Measurements from ENCODE around the gene CHID1. TPM values are rescaled to one million over a fixed set of nuclear protein-coding genes. Genes with fewer than 3 reads are reported as not detected.

Gene CHID1
- total and polyA plus RNA-seq, 2 of the 8 experiments (the other 6 are each of a cell fraction or from before 2014, with no cell fraction given), result 81.2 to 88.5 TPM

DNA sequence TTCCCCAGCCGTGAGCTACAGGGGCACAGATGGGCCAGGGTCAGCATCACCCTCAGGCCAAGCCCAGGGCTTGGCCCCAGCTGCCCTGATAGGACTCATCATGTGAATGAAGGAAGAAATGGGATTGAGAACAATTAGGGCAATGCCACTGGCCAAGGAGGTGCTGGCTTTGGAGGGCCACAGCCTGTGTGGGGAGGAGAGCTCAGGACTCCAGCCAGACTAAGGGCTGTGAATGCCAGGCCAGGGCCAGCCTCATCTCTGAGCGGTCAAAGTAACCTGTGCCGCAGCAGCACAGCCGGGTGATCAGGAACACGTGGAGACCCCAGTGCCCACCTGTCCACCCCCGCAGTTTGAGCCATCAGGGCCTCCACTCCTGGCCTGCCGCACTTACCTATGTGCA lies 10.1 kb downstream of the CHID1 start:
- Histone ChIP-seq H3K18ac (ENCODE audit: extremely low read depth, low read length) (no peak overlapping the region), H2BK12ac (ENCODE audit: low read depth, low read length) (no peak overlapping the region), H2BK20ac (ENCODE audit: low read length) (no peak overlapping the region), H4K20me1 (replicated peaks in 1 of 2; ENCODE audit: control insufficient read depth in 1 of 2, insufficient read depth in 2 of 2, low read length in 2 of 2) (peaks cover 11 to 33% of the 10 kb centered on the region in 2 experiments), H3K56ac (replicated peaks; ENCODE audit: insufficient read length, low read depth, low read length) (no peak overlapping the region), H2AK5ac (ENCODE audit: low read depth, low read length) (no peak overlapping the region), H3K79me1 (ENCODE audit: low read depth, low read length) (no peaks in the 10 kb centered on the region; the same call in 1 of the 2 replicates), H3K4me1 (replicated peaks in 1 of 4; ENCODE audit: control insufficient read depth in 3 of 4, insufficient read depth in 4 of 4, low read length in 3 of 4) (no peaks in the 10 kb centered on the region), H3K14ac (ENCODE audit: insufficient read length) (no peak overlapping the region), H2BK120ac (replicated peaks; ENCODE audit: low read depth, low read length) (no peak overlapping the region), H2BK5ac (ENCODE audit: low read depth, low read length) (no peak overlapping the region), H3K79me2 (ENCODE audit: control insufficient read depth in 1 of 2, insufficient read depth in 2 of 2, low read length in 2 of 2) (no peaks in the 10 kb centered on the region), H2BK15ac (ENCODE audit: low read length) (no peak overlapping the region), H4K5ac (ENCODE audit: insufficient read length, low read depth, low read length) (no peak overlapping the region), H4K91ac (replicated peaks; ENCODE audit: insufficient read length, low read length) (no peak overlapping the region), H3K23ac (ENCODE audit: insufficient read length) (no peak overlapping the region), H3K9me3 (ENCODE audit: insufficient read depth in 2 of 2, low read depth in 1 of 2, low read length in 1 of 2) (no peaks in the 10 kb centered on the region), H3K23me2 (ENCODE audit: low read depth, low read length) (no peaks in the 10 kb centered on the region), H2AFZ (ENCODE audit: low read length) (no peak overlapping the region), H3K4me2 (ENCODE audit: insufficient read depth in 1 of 2, low read depth in 2 of 2, low read length in 2 of 2) (no peak overlapping the region), H3K4ac (replicated peaks; ENCODE audit: insufficient read length, low read depth, low read length) (no peak overlapping the region), H3K27me3 (replicated peaks in 1 of 4; ENCODE audit: control insufficient read depth in 3 of 4, extremely low read depth in 1 of 4, insufficient read depth in 3 of 4, low read length in 3 of 4) (no peaks in the 10 kb centered on the region), H3K27ac (ENCODE audit: low read depth, low read length) (no peak overlapping the region), H3K9ac (replicated peaks in 1 of 4; ENCODE audit: extremely low read depth in 1 of 4, low read depth in 3 of 4, low read length in 3 of 4) (no peak overlapping the region), H3K4me3 (ENCODE audit: extremely low read depth in 1 of 4, insufficient read depth in 2 of 4, low read depth in 3 of 4, low read length in 4 of 4) (no peak overlapping the region), H4K8ac (ENCODE audit: extremely low read depth, insufficient read depth, low read length) (no peak overlapping the region), H3K36me3 (ENCODE audit: control insufficient read depth in 2 of 4, insufficient read depth in 4 of 4, low read length in 3 of 4) (peaks cover 33 to 59% (median 44%) of the 10 kb centered on the region in 4 experiments)
- TF ChIP-seq CBX8 (IDR thresholded peaks at IDR 0.05; ENCODE audit: borderline replicate concordance, low read depth, low read length) (no peak), SIRT6 (IDR thresholded peaks at IDR 0.05; ENCODE audit: low read length) (no peak), GTF2F1 (IDR thresholded peaks at IDR 0.05; ENCODE audit: borderline replicate concordance, low read depth, low read length) (no peak), SUZ12 (IDR thresholded peaks at IDR 0.05; ENCODE audit: low read length) (no peak), SIX5 (IDR thresholded peaks at IDR 0.05; ENCODE audit: low read depth, low read length) (no peak), NANOG (IDR thresholded peaks at IDR 0.05; ENCODE audit: insufficient read depth, low read depth, low read length, poor library complexity, severe bottlenecking) (no peak), KDM1A (IDR thresholded peaks at IDR 0.05; ENCODE audit: borderline replicate concordance, low read length) (no peak), SIN3A (conservative IDR thresholded peaks at IDR 0.05 in 1 of 2, IDR thresholded peaks at IDR 0.05 in 1 of 2; ENCODE audit: low read depth in 1 of 2, low read length in 2 of 2) (no peak), RNF2 (IDR thresholded peaks at IDR 0.05; ENCODE audit: borderline replicate concordance, low read depth, low read length, missing control alignments, poor library complexity, severe bottlenecking) (no peak), BRCA1 (IDR thresholded peaks at IDR 0.05; ENCODE audit: low read depth, low read length) (no peak), HDAC2 (IDR thresholded peaks at IDR 0.05; ENCODE audit: borderline replicate concordance in 1 of 2, low read depth in 2 of 2, low read length in 2 of 2) (no peak)
- FAIRE-seq (no peak), DNase-seq (ENCODE audit: low read depth in 1 of 2, low spot score in 2 of 2) (no peak)
- ChIA-PET POLR2A (ENCODE audit: partially characterized antibody) (interaction anchor here (1.1 to 1.4 kb wide), 3 partner anchors 11 to 49 kb away, joined by 3 to 4 read pairs (median 3); no protein-coding TSS in a partner anchor), CTCF (ENCODE audit: partially characterized antibody) (interaction anchor here (0.7 to 3.4 kb wide), 12 partner anchors 9 to 151 kb away, joined by 3 to 16 read pairs (median 4); no protein-coding TSS in a partner anchor)
- 88% methylated on average over 7 of the region's 7 CpGs; no CpG with 5 or more reads in 1 of the 2 experiments for WGBS, 2 experiments (ENCODE audit: extremely low coverage in 1 of 2, insufficient coverage in 1 of 2, insufficient read length in 1 of 2, insufficient replicate concordance in 2 of 2, low coverage in 1 of 2, low lambda C conversion rate in 2 of 2, missing lambda C conversion rate in 1 of 2)
